ENCODE measurements around the gene LRRC40. TPM values are rescaled to one million over a fixed set of nuclear protein-coding genes. Genes with fewer than 3 reads are reported as not detected.

LRRC40 gene
- total RNA-seq, 1 experiment from 2014 or later = 13.4 TPM

DNA sequence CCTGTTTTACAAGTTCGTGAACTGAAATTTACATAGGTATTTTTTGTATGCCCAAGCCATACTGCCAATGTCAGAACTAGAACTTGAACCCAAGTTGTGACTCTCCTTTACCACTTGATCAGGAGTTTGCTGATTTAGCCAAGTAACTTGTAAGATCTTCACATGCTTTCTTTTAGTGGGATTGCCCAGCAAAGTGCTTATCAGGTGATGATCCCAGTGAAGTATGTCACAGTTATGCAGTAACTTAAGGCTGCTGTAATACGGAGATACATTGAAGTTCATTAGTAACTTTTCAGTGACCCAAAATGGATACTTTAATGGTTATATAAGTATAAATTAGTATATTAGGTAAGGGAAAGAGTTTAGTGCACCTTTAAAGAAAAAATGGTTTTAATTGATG is 19.6 kb upstream of the LRRC40 start:
- H2AFZ ChIP-seq (ENCODE audit: low read depth, low read length, poor library complexity, severe bottlenecking) = no peak overlapping the region
- peaks cover 38 to 42% of the 10 kb centered on the region in 2 experiments for H3K36me3 ChIP-seq (ENCODE audit: control insufficient read depth in 1 of 2, insufficient read depth in 2 of 2, low read length in 2 of 2)
- peaks cover 97% of the 10 kb centered on the region for H3K79me2 ChIP-seq (ENCODE audit: insufficient read depth, low read length)
- H3K4me1 ChIP-seq (ENCODE audit: control insufficient read depth in 1 of 2, insufficient read depth in 2 of 2, low read length in 2 of 2) = peaks cover 4 to 16% of the 10 kb centered on the region in 2 experiments; a peak in 3 of 4 replicates
- RAD21 ChIA-PET (ENCODE audit: low non-redundant PET in 1 of 2, low total read pairs in 2 of 2, uncharacterized antibody in 2 of 2, unreplicated experiment in 2 of 2) = no interaction called here
- CTCF ChIA-PET = no interaction called here
- intact Hi-C loops (cut with micrococcal nuclease) = loop anchor here (10.0 kb wide), 1 partner anchor 190 kb away; the partner anchor contains the start of gene CTH
- TF ChIP-seq EZH2 (IDR thresholded peaks at IDR 0.05) (no peak), EGR1 (IDR thresholded peaks at IDR 0.05; ENCODE audit: low read depth) (no peak), POLR2AphosphoS5 (IDR thresholded peaks at IDR 0.05; ENCODE audit: low read depth, low read length) (no peak), ZFX (IDR thresholded peaks at IDR 0.05) (no peak), ZNF274 (IDR thresholded peaks at IDR 0.05; ENCODE audit: low read depth, low read length) (no peak), YY1 (IDR thresholded peaks at IDR 0.05; ENCODE audit: extremely low read depth, insufficient replicate concordance, low read depth, low read length) (no peak), TCF7L2 (IDR thresholded peaks at IDR 0.05; ENCODE audit: borderline replicate concordance, extremely low read depth, insufficient read depth, insufficient read length) (no peak), JUND (IDR thresholded peaks at IDR 0.05) (no peak), CBX3 (IDR thresholded peaks at IDR 0.05; ENCODE audit: low read depth) (no peak), SIN3A (IDR thresholded peaks at IDR 0.05; ENCODE audit: low read depth) (no peak), SP1 (IDR thresholded peaks at IDR 0.05; ENCODE audit: low read depth) (no peak), RAD21 (IDR thresholded peaks at IDR 0.05; ENCODE audit: low read depth) (no peak), FOSL1 (IDR thresholded peaks at IDR 0.05; ENCODE audit: low read depth) (no peak)
- TF ChIP-seq, protein P1, sequence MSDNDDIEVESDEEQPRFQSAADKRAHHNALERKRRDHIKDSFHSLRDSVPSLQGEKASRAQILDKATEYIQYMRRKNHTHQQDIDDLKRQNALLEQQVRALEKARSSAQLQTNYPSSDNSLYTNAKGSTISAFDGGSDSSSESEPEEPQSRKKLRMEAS (IDR thresholded peaks at IDR 0.05) = no peak
- TF ChIP-seq, protein P2, sequence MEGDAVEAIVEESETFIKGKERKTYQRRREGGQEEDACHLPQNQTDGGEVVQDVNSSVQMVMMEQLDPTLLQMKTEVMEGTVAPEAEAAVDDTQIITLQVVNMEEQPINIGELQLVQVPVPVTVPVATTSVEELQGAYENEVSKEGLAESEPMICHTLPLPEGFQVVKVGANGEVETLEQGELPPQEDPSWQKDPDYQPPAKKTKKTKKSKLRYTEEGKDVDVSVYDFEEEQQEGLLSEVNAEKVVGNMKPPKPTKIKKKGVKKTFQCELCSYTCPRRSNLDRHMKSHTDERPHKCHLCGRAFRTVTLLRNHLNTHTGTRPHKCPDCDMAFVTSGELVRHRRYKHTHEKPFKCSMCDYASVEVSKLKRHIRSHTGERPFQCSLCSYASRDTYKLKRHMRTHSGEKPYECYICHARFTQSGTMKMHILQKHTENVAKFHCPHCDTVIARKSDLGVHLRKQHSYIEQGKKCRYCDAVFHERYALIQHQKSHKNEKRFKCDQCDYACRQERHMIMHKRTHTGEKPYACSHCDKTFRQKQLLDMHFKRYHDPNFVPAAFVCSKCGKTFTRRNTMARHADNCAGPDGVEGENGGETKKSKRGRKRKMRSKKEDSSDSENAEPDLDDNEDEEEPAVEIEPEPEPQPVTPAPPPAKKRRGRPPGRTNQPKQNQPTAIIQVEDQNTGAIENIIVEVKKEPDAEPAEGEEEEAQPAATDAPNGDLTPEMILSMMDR (IDR thresholded peaks at IDR 0.05 in 2 of 3, conservative IDR thresholded peaks at IDR 0.05 in 1 of 3; ENCODE audit: borderline replicate concordance in 1 of 3, insufficient read depth in 1 of 3, low read depth in 2 of 3, low read length in 2 of 3) = no peak
- no peaks in the 10 kb centered on the region for H3K9me2 ChIP-seq (ENCODE audit: insufficient read depth)
- H3K9ac ChIP-seq (ENCODE audit: low read length) = no peak overlapping the region
- POLR2A ChIA-PET = no interaction called here
- peaks cover 42% of the 10 kb centered on the region; the same call in 1 of the 2 replicates for H4K20me1 ChIP-seq (ENCODE audit: insufficient read depth)
- no TSS peak for BruUV-seq (replicated peaks)
- DNase-seq (ENCODE audit: low read depth, low spot score) (no peak), ATAC-seq (no peak)
- no peak overlapping the region for H3K4me3 ChIP-seq (replicated peaks in 1 of 2; ENCODE audit: low read depth in 1 of 2, low read length in 2 of 2)
- no peak overlapping the region for H3K27ac ChIP-seq (ENCODE audit: low read depth, low read length)
- H3K4me2 ChIP-seq (ENCODE audit: low read length) = no peak overlapping the region
- H3K9me3 ChIP-seq (ENCODE audit: control insufficient read depth in 1 of 2, insufficient read depth in 1 of 2, low read depth in 1 of 2, low read length in 2 of 2) = no peaks in the 10 kb centered on the region
- H3K27me3 ChIP-seq (ENCODE audit: insufficient read depth, low read length) = no peaks in the 10 kb centered on the region
